KOPT-K1 (cell line): ENCODE measurements around the gene SBNO1.

Experiments used
- H3K27ac ChIP-seq: fragments of 200-600 bp; sonication (generic); 2 replicates; pipeline ENCODE4 v1.5.1; 2016; ENCODE audit warnings: antibody characterized with exemption, mild to moderate bottlenecking, low read depth, low read length; ENCODE audit not compliant: poor library complexity, severe bottlenecking
- H3K36me3 ChIP-seq: fragments of 200-600 bp; sonication (generic); 2 replicates; pipeline ENCODE4 v1.5.1; 2017; ENCODE audit warnings: antibody characterized with exemption, mild to moderate bottlenecking, low read length, moderate library complexity; ENCODE audit not compliant: insufficient read depth
- H3K9me3 ChIP-seq: fragments of 200-600 bp; sonication (generic); 2 replicates; pipeline ENCODE4 v1.5.1; 2017; ENCODE audit warnings: antibody characterized with exemption, low read length, mild to moderate bottlenecking; ENCODE audit not compliant: insufficient read depth, poor library complexity, severe bottlenecking

Gene SBNO1

DNA sequence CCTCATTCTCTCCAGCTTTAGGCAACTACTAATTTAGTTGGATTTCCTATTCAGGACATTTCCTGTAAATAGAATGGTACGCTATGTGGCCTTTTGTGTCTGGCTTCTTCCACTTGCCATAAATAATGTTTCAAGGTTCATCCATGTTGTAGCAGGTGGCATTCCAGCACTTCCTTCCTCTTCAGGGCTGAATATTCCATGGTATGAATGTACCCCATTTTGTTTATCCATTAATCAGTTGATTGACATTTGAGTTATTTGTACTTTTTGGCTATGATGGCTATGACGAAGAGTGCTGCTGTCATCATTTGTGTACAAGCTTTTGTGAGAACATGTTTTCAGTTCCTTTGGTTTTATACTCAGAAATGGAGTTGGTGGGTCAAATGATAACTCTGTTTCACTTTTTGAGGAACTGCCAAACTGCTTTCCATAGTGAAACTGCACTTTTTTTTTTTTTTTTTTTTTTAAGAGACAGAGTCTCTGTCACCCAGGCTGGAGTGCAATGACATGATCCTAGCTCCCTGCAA, 86.5 kb downstream of the SBNO1 start:
- H3K36me3 ChIP-seq, result no peaks in the 10 kb centered on the region
- no peaks in the 10 kb centered on the region for H3K9me3 ChIP-seq
- no peak overlapping the region for H3K27ac ChIP-seq

DNA sequence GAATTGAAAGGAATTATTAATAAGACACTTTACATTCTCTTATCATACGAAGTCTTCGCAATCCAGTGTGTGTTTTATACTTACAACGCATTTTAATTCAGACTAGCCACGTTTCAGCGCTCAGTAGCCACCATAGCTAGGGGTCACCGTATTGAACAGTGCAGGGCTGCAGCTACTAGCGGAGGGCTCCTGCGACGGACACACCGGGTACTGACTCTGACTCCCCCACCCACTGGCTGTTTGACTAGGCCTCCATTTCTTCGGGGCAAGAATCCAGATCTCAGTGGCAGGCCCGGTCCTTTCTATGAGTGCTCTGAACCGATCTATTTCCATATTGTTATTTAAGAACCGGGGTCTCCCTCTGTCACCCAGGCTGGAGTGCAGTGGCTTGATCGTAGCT, 91.5 kb downstream of the SBNO1 start:
- Histone ChIP-seq H3K36me3 (no peaks in the 10 kb centered on the region), H3K27ac (no peak overlapping the region)

DNA sequence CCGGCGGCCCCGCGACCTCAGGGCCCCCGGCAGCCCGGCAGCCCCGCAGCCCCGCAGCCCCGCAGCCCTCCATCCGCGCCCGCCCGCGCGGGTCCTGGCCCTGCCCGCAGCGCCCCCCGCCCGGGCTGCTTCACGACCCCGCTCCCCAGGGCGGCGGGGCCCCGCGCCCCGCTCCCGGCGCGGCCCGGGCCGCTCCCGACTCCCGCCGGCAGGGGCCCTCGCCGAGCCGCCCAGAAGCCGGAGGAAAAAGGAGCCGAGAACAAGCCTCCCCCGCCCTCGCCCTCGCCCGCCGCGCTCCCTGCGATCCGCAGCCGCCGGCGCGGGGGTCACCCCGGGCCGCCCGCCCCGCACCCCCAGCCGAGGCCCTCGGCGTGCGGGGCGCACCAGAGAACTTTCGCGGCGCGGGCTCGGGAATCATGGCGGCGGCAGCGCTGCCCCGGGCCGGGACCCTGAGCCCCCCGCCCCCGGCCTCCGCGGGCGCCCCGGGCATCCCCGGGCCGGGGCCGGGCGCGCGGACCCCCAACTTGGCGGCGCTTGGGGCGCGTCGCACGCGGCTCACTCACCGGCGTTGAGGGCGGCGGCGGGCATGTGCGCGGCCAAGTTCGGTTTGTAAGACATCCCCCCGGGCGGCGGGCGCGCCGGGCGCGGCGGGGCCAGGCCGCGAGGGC, 93.5 kb downstream of the SBNO1 start:
- Histone ChIP-seq H3K27ac (peak overlapping the region; percentile 62), H3K36me3 (peaks cover 11% of the 10 kb centered on the region; the same call in 1 of the 2 replicates), H3K9me3 (no peaks in the 10 kb centered on the region)

More for the DNA sequence above, 91.5 kb downstream of the SBNO1 start:
- H3K9me3 ChIP-seq, result no peaks in the 10 kb centered on the region

DNA sequence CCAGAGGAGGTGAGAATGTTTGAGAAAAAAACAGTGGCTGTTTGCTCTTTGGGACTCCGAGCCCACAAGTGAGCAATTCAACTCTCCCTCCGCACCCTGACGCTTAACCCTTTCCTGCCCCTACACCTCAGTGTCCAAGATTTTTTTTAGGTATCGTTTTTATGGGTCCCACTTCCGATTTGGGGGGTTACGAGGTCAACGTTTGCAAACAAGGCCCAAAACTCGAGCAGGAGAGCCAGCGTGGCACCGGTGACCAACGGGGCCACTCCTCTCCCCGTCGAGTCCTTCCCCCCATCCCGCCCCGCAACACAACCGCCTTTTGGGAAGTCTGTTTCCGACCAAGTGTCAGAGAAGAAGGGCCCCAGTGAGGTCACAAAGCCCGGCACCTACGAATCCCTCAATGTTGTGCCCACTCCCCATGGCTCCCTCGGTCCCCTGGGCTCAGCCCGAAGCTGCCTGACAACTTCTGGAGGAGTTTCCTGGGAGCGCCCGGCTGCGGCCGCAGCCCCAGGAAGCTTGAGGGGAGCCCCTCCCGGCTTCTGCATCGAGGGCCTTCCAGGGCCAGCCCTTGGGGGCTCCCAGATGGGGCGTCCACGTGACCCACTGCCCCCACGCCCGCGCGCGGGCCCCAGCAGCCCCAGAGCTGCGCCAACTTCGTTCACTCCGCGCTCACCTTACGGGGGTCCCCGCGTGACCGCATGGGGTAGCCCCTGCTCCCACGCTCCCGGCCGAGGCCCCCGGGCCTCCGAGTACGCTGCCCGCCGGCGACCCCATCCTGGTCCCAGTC, 94.2 kb downstream of the SBNO1 start:
- Histone ChIP-seq H3K27ac (peak overlapping the region; percentile 62), H3K36me3 (peaks cover 18% of the 10 kb centered on the region; the same call in 1 of the 2 replicates), H3K9me3 (no peaks in the 10 kb centered on the region)

DNA sequence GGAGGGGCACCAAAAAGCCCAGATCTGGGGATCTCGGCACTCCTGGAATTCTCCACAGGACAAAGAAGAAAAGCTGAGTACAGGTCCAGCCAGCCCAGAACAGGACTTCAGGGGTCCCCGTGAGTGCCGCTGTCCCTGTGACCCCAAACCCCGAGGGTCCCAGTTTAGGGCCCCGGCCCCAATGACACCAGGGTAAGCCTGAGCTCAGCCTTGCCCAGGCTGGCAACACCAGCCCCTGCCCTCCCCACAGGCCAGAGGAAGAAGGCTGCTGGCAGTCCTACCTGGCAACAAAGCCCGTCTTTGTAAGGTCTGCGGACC, 94.8 kb downstream of the SBNO1 start:
- Histone ChIP-seq H3K27ac (no peak overlapping the region), H3K9me3 (no peaks in the 10 kb centered on the region), H3K36me3 (peaks cover 24% of the 10 kb centered on the region; the same call in 1 of the 2 replicates)

DNA sequence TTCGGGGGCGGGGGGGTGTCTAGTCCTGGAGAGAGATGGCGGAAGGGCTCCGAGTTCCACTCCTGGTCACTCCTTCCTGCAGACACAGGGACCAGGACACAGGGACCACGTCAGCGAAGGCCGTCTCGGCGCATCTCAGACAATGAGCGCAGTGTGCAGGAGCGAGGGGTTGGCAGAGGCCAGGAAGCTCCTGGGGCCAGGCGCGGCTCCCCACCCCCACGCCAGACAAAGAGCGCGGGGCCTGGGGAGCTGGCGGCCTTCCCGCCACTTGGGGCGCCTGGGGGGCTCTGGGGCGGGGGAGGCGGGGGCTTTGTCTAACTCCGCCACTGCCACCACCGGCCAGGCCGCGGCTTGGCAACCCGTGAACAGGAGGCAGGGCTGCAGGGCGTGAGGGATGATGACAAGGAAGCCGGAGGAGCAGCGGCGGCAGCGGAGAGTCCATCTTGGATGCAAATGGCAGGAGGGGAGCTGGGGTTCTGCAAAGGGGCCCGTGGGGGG, 95.2 kb downstream of the SBNO1 start:
- H3K9me3 ChIP-seq, result no peaks in the 10 kb centered on the region
- H3K27ac ChIP-seq, result no peak overlapping the region

DNA sequence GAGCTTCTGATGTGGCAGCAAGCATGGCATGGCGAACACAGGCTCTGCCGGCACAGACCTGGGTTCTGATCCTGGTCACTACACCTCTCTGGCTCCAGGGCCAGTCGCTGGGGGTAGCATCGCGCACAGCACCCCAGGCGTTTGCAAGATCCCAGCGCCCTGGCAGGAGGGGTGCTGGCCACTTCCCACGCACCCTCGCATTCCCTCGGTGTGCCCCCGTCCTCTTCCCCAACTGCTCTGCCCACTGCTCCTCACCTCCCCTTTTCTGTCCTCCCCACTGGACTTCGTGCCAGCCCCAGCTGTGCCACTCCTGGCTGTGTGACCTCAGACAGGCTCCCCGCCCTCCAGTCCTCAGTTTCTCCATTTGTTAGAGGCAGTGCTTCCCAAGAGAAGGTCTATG, 95.8 kb downstream of the SBNO1 start:
- no peak overlapping the region for H3K27ac ChIP-seq
- H3K9me3 ChIP-seq, result no peaks in the 10 kb centered on the region
- H3K36me3 ChIP-seq, result peaks cover 33% of the 10 kb centered on the region; the same call in 1 of the 2 replicates

More for the DNA sequence above, 95.2 kb downstream of the SBNO1 start:
- peaks cover 28% of the 10 kb centered on the region; the same call in 1 of the 2 replicates for H3K36me3 ChIP-seq

DNA sequence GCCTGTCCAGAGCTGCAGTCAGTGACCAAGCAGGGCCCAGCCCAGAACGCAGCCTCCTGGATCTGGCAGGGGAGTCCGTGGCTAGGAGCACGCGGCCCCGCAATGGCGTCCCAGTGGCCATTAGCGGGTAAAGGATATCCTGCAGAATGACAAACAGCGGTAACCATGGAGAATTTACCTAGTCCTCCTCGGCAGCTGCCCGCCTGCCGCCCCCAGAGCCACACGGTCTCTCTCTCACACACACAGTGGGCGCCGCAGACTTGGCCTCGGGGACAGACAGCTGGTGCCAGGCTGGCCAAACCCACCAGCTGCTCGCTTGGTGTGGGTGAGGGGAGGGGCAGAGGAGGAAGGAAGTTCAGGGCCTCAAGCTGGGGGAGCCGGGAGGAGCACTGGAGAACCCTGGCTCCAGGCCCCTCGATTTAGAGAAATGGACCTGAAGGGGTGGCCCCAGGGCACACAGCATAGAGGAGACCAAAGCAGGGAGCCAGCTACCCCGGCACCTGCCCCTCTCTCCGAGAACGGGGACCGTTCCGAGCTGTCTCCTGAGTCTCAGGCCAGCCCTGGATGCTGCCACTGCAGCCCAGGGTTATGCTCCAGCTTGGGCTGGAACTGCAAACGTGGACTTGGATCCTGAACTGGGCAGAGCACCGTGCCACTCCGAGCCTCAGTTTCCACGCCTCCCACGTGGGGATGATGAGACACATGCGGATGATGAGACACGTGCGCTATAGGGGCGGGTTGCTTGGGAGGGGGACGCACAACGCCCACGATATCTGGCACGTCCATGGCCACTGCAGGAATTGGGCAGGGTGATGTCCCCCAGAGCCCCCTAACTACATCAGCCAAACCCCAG, 96.4 kb downstream of the SBNO1 start:
- Histone ChIP-seq H3K27ac (peak overlapping the region; percentile 11), H3K36me3 (peaks cover 40% of the 10 kb centered on the region), H3K9me3 (no peaks in the 10 kb centered on the region)

DNA sequence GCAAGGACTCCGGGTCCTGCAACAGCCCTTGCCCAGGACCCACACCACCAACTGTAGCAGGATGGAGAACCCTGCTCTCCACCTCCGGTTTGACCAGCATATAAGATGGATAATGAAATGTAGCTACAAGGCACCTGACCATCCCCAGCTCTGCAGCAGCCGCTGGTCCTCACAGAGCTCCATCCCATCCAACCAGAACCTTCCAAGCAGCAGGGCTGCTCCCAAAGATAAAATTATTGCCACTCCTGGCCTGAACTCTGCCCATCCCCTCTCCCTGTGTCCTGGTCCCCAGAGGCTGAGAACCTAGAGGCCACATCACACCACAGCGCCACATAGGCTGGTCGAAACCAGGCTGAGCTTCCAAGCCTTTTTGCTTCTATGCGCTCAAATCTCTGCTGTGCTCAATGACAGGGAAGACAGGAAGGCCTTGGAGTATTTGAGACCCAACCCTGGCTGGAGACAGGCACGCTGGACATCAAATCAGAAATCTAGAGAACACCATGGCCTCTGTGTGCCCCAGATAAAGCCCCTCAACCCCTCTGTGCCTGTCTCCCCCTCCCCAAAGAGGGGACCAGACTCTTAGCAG, 97.2 kb downstream of the SBNO1 start:
- H3K36me3 ChIP-seq, result peaks cover 48% of the 10 kb centered on the region
- no peak overlapping the region for H3K27ac ChIP-seq
- H3K9me3 ChIP-seq, result no peaks in the 10 kb centered on the region

DNA sequence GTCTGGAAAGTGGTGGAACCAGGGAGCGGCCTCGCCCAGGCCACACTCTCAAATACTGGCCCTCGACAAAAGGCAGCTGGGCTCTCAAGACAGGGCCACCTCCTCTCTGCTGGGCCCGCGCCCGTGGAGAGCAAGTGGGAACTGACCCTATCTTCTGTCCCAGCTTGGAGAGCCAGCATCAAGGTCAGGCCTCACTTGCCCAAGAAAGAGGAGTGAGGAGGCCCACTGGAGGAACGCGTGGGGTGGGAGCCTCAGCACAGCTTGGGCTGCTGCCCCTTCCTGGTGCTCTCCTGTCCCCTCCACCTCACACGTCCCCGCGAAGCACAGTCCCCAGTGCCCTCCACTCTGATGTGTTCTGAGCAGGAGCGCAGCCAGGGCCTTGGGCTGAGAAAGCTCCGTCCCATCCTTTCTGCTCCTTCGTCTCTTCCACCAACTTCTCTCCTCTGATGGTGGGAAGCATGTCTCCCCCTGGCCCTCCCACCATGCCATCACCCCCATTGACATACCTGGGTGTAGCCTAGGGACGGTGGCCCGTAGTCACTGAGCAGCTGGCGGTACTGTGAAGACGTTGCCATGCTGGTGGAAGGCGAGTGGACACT, 97.9 kb downstream of the SBNO1 start:
- Histone ChIP-seq H3K9me3 (no peaks in the 10 kb centered on the region), H3K36me3 (peaks cover 54% of the 10 kb centered on the region), H3K27ac (no peak overlapping the region)

DNA sequence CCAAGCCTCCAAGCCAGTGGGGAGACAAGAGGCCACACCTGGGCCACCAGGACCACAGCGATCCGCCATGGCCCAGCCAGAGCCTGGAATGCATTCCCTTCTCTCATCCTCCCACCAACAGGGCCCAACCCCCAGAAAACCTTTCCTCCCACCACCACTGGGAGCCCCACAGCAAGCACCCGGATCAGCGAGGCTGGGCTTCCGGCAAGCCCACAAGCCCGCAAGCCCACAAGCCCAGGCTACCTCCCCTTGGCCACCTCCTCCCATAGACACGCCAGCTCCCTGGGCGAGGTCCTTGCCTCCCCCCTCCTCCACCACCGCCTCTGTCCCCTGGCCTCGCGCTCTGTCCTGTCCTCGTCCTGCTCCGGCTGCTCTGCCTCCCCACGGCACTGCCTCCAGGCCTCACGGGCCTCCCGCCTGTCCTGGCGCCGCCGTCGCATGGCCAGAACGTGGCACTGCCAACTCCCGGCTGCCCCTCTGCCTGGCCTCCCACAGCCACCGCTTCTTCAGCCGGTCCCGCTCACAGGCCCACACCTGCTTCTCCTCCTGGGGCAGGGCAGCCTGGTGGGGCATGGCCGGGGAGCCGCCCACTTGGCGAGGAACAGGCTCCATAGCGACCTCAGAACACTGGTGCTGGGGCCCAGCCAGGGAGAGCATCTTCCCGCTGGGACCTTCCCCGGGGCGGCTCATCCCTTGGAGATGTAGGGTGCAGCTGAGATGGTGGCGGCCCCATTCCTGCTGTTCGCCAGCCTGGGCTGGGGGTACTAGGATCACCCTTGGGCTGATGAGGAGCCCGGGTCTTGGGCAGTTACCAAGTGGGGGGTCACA, 98.6 kb downstream of the SBNO1 start:
- no peak overlapping the region for H3K27ac ChIP-seq
- H3K9me3 ChIP-seq, result no peaks in the 10 kb centered on the region
- peaks cover 61% of the 10 kb centered on the region for H3K36me3 ChIP-seq

DNA sequence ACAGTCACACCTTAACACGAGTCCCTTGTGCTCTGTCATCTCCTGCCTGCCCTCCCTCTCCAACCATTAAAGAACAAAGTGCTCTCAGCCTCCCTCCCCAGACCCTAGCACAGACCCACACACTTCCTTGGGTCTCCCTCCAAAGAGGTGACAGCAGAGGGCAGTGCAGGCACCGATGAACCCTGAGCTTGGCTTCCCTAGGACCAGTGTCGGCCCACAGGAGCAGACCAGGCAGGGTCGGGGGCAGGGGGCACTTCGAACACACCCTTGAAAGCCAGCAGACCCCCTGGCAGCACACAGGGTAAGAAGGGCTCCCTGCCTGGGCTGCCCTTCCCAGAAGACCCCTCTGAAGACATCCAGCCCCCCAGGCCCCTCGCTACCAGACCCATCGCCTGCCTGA, 100.0 kb downstream of the SBNO1 start:
- H3K27ac ChIP-seq, result no peak overlapping the region
- peaks cover 76% of the 10 kb centered on the region for H3K36me3 ChIP-seq
- no peaks in the 10 kb centered on the region for H3K9me3 ChIP-seq

DNA sequence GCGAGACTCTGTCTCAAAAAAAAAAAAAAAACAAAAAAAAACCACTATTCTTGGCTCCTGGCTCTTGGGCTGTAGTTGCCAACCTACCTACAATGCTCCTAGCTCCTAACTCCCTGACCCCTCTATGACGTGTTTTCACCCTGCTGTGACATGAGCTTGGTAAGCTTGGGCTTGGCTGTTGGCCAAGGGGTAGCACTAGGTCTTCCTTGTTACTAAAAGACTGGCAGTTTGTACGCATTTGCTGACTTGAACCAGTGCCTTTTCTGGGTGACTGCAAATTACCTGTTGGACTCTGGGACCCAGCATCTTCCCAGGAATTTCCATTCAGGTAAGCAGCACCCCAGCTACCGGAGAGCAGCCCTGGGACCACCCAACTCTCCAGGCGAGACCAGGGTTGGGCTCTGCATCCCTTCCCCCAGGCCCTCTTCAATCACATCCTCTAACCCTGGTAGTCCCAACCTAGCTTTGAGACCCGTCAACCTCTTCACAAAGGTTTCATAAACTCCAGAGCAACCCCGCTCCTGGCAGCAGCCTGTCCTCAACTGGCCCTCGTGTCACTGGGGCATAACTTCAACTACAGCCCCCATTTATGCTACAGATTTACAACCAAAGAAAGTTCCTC, 101.3 kb downstream of the SBNO1 start:
- H3K36me3 ChIP-seq, result peaks cover 89% of the 10 kb centered on the region
- no peak overlapping the region for H3K27ac ChIP-seq
- no peaks in the 10 kb centered on the region for H3K9me3 ChIP-seq
